ENCODE data around the gene NPAS4. TPM values are rescaled to one million over a fixed set of nuclear protein-coding genes. Genes with fewer than 3 reads are reported as not detected.

Gene NPAS4
- polyA plus RNA-seq, 1 donor = 0.55 TPM

Other genes starting within 250 kb of the NPAS4 start
- gene KLC2, start 163.3 kb upstream of the NPAS4 start, polyA plus RNA-seq (ENCODE audit: insufficient read length) = 21.2 TPM
- gene RAB1B, start 152.4 kb upstream of the NPAS4 start, polyA plus RNA-seq (ENCODE audit: insufficient read length) = 108 TPM
- 5.4 TPM for gene CNIH2, start 142.9 kb upstream of the NPAS4 start, polyA plus RNA-seq (ENCODE audit: insufficient read length)
- gene YIF1A, start 131.9 kb upstream of the NPAS4 start, polyA plus RNA-seq (ENCODE audit: insufficient read length) = 49.2 TPM
- gene TMEM151A, start 129.1 kb upstream of the NPAS4 start, polyA plus RNA-seq (ENCODE audit: insufficient read length) = not detected
- gene CD248, start 104.0 kb upstream of the NPAS4 start, polyA plus RNA-seq (ENCODE audit: insufficient read length) = 52.2 TPM
- 1.6 TPM for gene RIN1, start 84.6 kb upstream of the NPAS4 start, polyA plus RNA-seq (ENCODE audit: insufficient read length)
- 29.6 TPM for gene BRMS1, start 75.9 kb upstream of the NPAS4 start, polyA plus RNA-seq (ENCODE audit: insufficient read length)
- gene B4GAT1, start 73.4 kb upstream of the NPAS4 start, polyA plus RNA-seq (ENCODE audit: insufficient read length) = 43.6 TPM
- 20.7 TPM for gene SLC29A2, start 49.3 kb upstream of the NPAS4 start, polyA plus RNA-seq (ENCODE audit: insufficient read length)
- gene MRPL11, start 17.8 kb downstream of the NPAS4 start, polyA plus RNA-seq (ENCODE audit: insufficient read length) = 67.5 TPM
- 4.9 TPM for gene PELI3, start 45.9 kb downstream of the NPAS4 start, polyA plus RNA-seq (ENCODE audit: insufficient read length)
- 24.3 TPM for gene DPP3, start 59.4 kb downstream of the NPAS4 start, polyA plus RNA-seq (ENCODE audit: insufficient read length)
- gene BBS1, start 89.6 kb downstream of the NPAS4 start, polyA plus RNA-seq (ENCODE audit: insufficient read length) = 93.0 TPM
- gene ZDHHC24, start 125.0 kb downstream of the NPAS4 start, polyA plus RNA-seq (ENCODE audit: insufficient read length) = 8.4 TPM
- 1.1 TPM for gene ACTN3, start 125.9 kb downstream of the NPAS4 start, polyA plus RNA-seq (ENCODE audit: insufficient read length)
- 99.0 TPM for gene CTSF, start 147.6 kb downstream of the NPAS4 start, polyA plus RNA-seq (ENCODE audit: insufficient read length)
- gene CCDC87, start 172.0 kb downstream of the NPAS4 start, polyA plus RNA-seq (ENCODE audit: insufficient read length) = 0.27 TPM
- 54.0 TPM for gene CCS, start 172.2 kb downstream of the NPAS4 start, polyA plus RNA-seq (ENCODE audit: insufficient read length)
- 86.7 TPM for gene RBM14, start 195.6 kb downstream of the NPAS4 start, polyA plus RNA-seq (ENCODE audit: insufficient read length)
- 258 TPM for gene RBM4, start 217.7 kb downstream of the NPAS4 start, polyA plus RNA-seq (ENCODE audit: insufficient read length)